ENCODE results near the gene CYP27A1. TPM values are rescaled to one million over a fixed set of nuclear protein-coding genes. Genes with fewer than 3 reads are reported as not detected.
A peak's percentile ranks its signal among the peaks of the same experiment; 100 is the strongest.

CYP27A1 gene
- total and polyA plus RNA-seq, 4 donors: 112 to 354 (median 305) TPM

- H3K4me1 ChIP-seq (ENCODE audit: control insufficient read depth in 4 of 4, insufficient read depth in 4 of 4, low read length in 3 of 4): peaks cover 10 to 48% (median 38%) of the 10 kb centered on the region in 4 donors
- WGBS: 47% methylated on average over 3 of the region's 3 CpGs
- no peaks in the 10 kb centered on the region for H3K9me3 ChIP-seq (ENCODE audit: control insufficient read depth in 4 of 4, low read length in 3 of 4)
- peaks cover 0 to 14% (median 1%) of the 10 kb centered on the region in 4 donors for H3K36me3 ChIP-seq (ENCODE audit: control insufficient read depth in 4 of 4, insufficient read depth in 3 of 4, low read depth in 1 of 4, low read length in 3 of 4)
- H3K9ac ChIP-seq (ENCODE audit: low read depth in 1 of 2, low read length in 2 of 2): peak overlapping the region in 1 of 2 donors; percentile 65
- peak overlapping the region; percentile 84 to 91 for H3K27ac ChIP-seq (ENCODE audit: low read depth in 1 of 2, low read length in 2 of 2)
- peak; percentile 63 for TF ChIP-seq FOXA2 (IDR thresholded peaks at IDR 0.05)
- TF ChIP-seq NR2F2 (IDR thresholded peaks at IDR 0.05): no peak
- no peak for TF ChIP-seq SP1 (IDR thresholded peaks at IDR 0.05)
- no peak for TF ChIP-seq TAF1 (conservative IDR thresholded peaks at IDR 0.05)
- TF ChIP-seq GABPA (IDR thresholded peaks at IDR 0.05 in 1 of 2, conservative IDR thresholded peaks at IDR 0.05 in 1 of 2): no peak
- no peak for TF ChIP-seq MAX (IDR thresholded peaks at IDR 0.05)
- TF ChIP-seq RXRA (IDR thresholded peaks at IDR 0.05): no peak
- DNase-seq (ENCODE audit: low spot score): no peak
- no peak overlapping the region for H3K4me3 ChIP-seq (ENCODE audit: low read depth in 1 of 3, low read length in 3 of 3)
- no peaks in the 10 kb centered on the region for H3K27me3 ChIP-seq (ENCODE audit: control insufficient read depth in 4 of 4, insufficient read depth in 4 of 4, low read length in 3 of 4)
These were observed 26.8 kb upstream of the CYP27A1 start for GRCh38 chr2:218755198-218755566.

- Histone ChIP-seq H3K9me3 (ENCODE audit: control insufficient read depth in 4 of 4, low read length in 3 of 4) (no peaks in the 10 kb centered on the region), H3K27ac (ENCODE audit: low read depth in 1 of 2, low read length in 2 of 2) (peak overlapping the region; percentile 84 to 91), H3K9ac (ENCODE audit: low read depth in 1 of 2, low read length in 2 of 2) (peak overlapping the region in 1 of 2 donors; percentile 65), H3K4me1 (ENCODE audit: control insufficient read depth in 4 of 4, insufficient read depth in 4 of 4, low read length in 3 of 4) (peaks cover 10 to 48% (median 38%) of the 10 kb centered on the region in 4 donors), H3K36me3 (ENCODE audit: control insufficient read depth in 4 of 4, insufficient read depth in 3 of 4, low read depth in 1 of 4, low read length in 3 of 4) (peaks cover 0 to 12% (median 0%) of the 10 kb centered on the region in 4 donors), H3K27me3 (ENCODE audit: control insufficient read depth in 4 of 4, insufficient read depth in 4 of 4, low read length in 3 of 4) (no peaks in the 10 kb centered on the region), H3K4me3 (ENCODE audit: low read depth in 1 of 3, low read length in 3 of 3) (no peak overlapping the region)
- 41% methylated on average over 10 of the region's 10 CpGs for WGBS
- TF ChIP-seq JUND (IDR thresholded peaks at IDR 0.05): peak; percentile 82 to 91
- peak; percentile 90 for TF ChIP-seq NR2F2 (IDR thresholded peaks at IDR 0.05)
- peak; percentile 86 for TF ChIP-seq REST (IDR thresholded peaks at IDR 0.05)
- TF ChIP-seq MAX (IDR thresholded peaks at IDR 0.05): peak; percentile 59
- peak; percentile 99 for TF ChIP-seq HNF4A (conservative IDR thresholded peaks at IDR 0.05)
- TF ChIP-seq HNF4G (IDR thresholded peaks at IDR 0.05): peak; percentile 98
- peak; percentile 95 for TF ChIP-seq FOXA1 (IDR thresholded peaks at IDR 0.05)
- peak; percentile 69 for TF ChIP-seq TAF1 (conservative IDR thresholded peaks at IDR 0.05)
- TF ChIP-seq ATF3 (IDR thresholded peaks at IDR 0.05): peak; percentile 69
- TF ChIP-seq FOXA2 (IDR thresholded peaks at IDR 0.05): peak; percentile 95
- TF ChIP-seq SP1 (IDR thresholded peaks at IDR 0.05): peak; percentile 99
- peak; percentile 81 for TF ChIP-seq ZBTB33 (IDR thresholded peaks at IDR 0.05)
- peak; percentile 99 for TF ChIP-seq RXRA (IDR thresholded peaks at IDR 0.05)
- no peak for TF ChIP-seq CTCF (IDR thresholded peaks at IDR 0.05; ENCODE audit: low read depth, low read length, missing input control)
- peak in 1 of 2 donors; percentile 22 for TF ChIP-seq GABPA (IDR thresholded peaks at IDR 0.05 in 1 of 2, conservative IDR thresholded peaks at IDR 0.05 in 1 of 2)
- TF ChIP-seq YY1 (IDR thresholded peaks at IDR 0.05): peak; percentile 92
- TF ChIP-seq EGR1 (IDR thresholded peaks at IDR 0.05; ENCODE audit: low read depth in 2 of 2): peak; percentile 92
- TF ChIP-seq RAD21 (IDR thresholded peaks at IDR 0.05): peak; percentile 55 to 65
- peak; percentile 58 for DNase-seq (ENCODE audit: low spot score)
These were observed 26.2 kb upstream of the CYP27A1 start for GRCh38 chr2:218755567-218756404.
